HG03175 (cell line): ENCODE results near the gene STK11.
A peak's percentile ranks its signal among the peaks of the same experiment; 100 is the strongest.

Source experiments
- ATAC-seq: cut with Tn5 transposase; IDR thresholded peaks from one replicate; pipeline ENCODE4 v1.9.1; 2021; ENCODE audit warnings: mild to moderate bottlenecking, moderate library complexity; ENCODE audit not compliant: unreplicated experiment

The STK11 gene

GRCh38 chr19:1248786-1249297, 43.3 kb downstream of the STK11 start:
- peak; percentile 24 for ATAC-seq

GRCh38 chr19:1249298-1249989, 43.9 kb downstream of the STK11 start:
- ATAC-seq: peak; percentile 50

GRCh38 chr19:1249990-1250436, 44.4 kb downstream of the STK11 start:
- no peak for ATAC-seq

- no peak for ATAC-seq
Measured at GRCh38 chr19:1250437-1251260, 45.1 kb downstream of the STK11 start.

GRCh38 chr19:1251330-1252220, 46.0 kb downstream of the STK11 start:
- no peak for ATAC-seq

- no peak for ATAC-seq
Measured at GRCh38 chr19:1252221-1252820, 46.7 kb downstream of the STK11 start.

- no peak for ATAC-seq
Measured at GRCh38 chr19:1252821-1253513, 47.4 kb downstream of the STK11 start.

- no peak for ATAC-seq
Measured at GRCh38 chr19:1253514-1254080, 48.0 kb downstream of the STK11 start.

GRCh38 chr19:1254081-1254527, 48.5 kb downstream of the STK11 start:
- no peak for ATAC-seq

- no peak for ATAC-seq
Measured at GRCh38 chr19:1254530-1255185, 49.1 kb downstream of the STK11 start.

GRCh38 chr19:1255186-1256161, 49.9 kb downstream of the STK11 start:
- ATAC-seq: no peak

- ATAC-seq: no peak
Measured at GRCh38 chr19:1256646-1257474, 51.3 kb downstream of the STK11 start.

GRCh38 chr19:1257475-1258162, 52.0 kb downstream of the STK11 start:
- ATAC-seq: no peak

- ATAC-seq: no peak
Measured at GRCh38 chr19:1258163-1258492, 52.5 kb downstream of the STK11 start.

- ATAC-seq: no peak
Measured at GRCh38 chr19:1258707-1259205, 53.2 kb downstream of the STK11 start.

- peak; percentile 33 for ATAC-seq
Measured at GRCh38 chr19:1259206-1259875, 53.8 kb downstream of the STK11 start.
